H1 (cell line): Measurements from ENCODE around the gene SMU1.

Source experiments
- EP300 ChIP-seq, 2 experiments: IDR thresholded peaks; 1 replicate in 1 of 2; 2 replicates in 1 of 2; pipeline ENCODE4 v1.6.1; 2011 to 2012; ENCODE audit warnings: low read depth in 2 of 2, low read length in 2 of 2, mild to moderate bottlenecking in 2 of 2, borderline replicate concordance in 1 of 2, inconsistent platforms in 1 of 2, moderate library complexity in 1 of 2
- POLR2A ChIP-seq, 2 experiments: IDR thresholded peaks; 1 replicate in 1 of 2; 2 replicates in 1 of 2; pipeline ENCODE4 v1.6.1; 2011; ENCODE audit warnings: low read depth in 2 of 2, low read length in 2 of 2, mild to moderate bottlenecking in 2 of 2; ENCODE audit errors: control extremely low read depth in 1 of 2
- RFX5 ChIP-seq: IDR thresholded peaks from 2 replicates; pipeline ENCODE4 v1.6.1; 2011; ENCODE audit warnings: low read depth, low read length, improper control_type of control experiment, borderline replicate concordance
- RXRA ChIP-seq: IDR thresholded peaks from 2 replicates; pipeline ENCODE4 v1.6.1; 2011; ENCODE audit warnings: low read depth, mild to moderate bottlenecking, low read length, moderate library complexity; ENCODE audit not compliant: insufficient read depth
- SAP30 ChIP-seq: fragments of 300-600 bp; sonication (generic); IDR thresholded peaks from 2 replicates; pipeline ENCODE4 v1.7.1; 2012; ENCODE audit warnings: low read length, moderate library complexity, mild to moderate bottlenecking, inconsistent platforms; ENCODE audit not compliant: insufficient read depth, insufficient replicate concordance
- TEAD4 ChIP-seq: IDR thresholded peaks from 2 replicates; pipeline ENCODE4 v1.6.1; 2012; ENCODE audit warnings: low read depth, low read length, inconsistent platforms, mixed read lengths
- ZNF274 ChIP-seq: IDR thresholded peaks from 2 replicates; pipeline ENCODE4 v1.7.0; 2012; ENCODE audit warnings: low read length, borderline replicate concordance; ENCODE audit errors: extremely low read depth
- TF ChIP-seq, protein P1 (sequence below), 3 experiments: IDR thresholded peaks; 1 replicate in 2 of 3; 2 replicates in 1 of 3; pipeline versions ENCODE4 v1.5.1 to v1.6.1; 2011; ENCODE audit warnings: low read length in 3 of 3, mild to moderate bottlenecking in 3 of 3, inconsistent platforms in 2 of 3, low read depth in 1 of 3, moderate library complexity in 1 of 3; ENCODE audit not compliant: insufficient read depth in 1 of 3; ENCODE audit errors: control extremely low read depth in 1 of 3

DNA sequence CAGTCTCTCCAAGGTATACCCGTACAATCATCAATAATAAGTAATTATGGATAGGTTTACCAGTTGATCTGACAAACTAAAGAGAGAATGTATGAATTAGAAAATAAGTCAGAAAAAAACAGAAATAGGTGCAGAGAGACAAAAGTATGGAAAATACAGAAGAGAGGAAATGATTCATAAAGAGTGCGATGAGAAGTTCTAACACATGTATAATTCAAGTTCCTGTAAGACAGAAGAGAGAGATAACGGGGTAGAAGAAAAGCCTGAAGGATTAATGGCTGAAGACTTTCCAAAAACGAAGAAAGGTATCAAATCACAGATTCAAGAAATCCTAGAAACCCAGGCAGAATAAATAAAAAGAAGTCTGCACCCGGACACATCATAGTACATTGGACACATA, 16.2 kb upstream of the SMU1 start:
- TF ChIP-seq POLR2A (IDR thresholded peaks at IDR 0.05; ENCODE audit: control extremely low read depth in 1 of 2, low read depth in 2 of 2, low read length in 2 of 2) (no peak), RFX5 (no peak), ZNF274 (no peak), SAP30 (no peak), RXRA (no peak), TEAD4 (no peak), EP300 (IDR thresholded peaks at IDR 0.05; ENCODE audit: borderline replicate concordance in 1 of 2, low read depth in 2 of 2, low read length in 2 of 2) (no peak)
- TF ChIP-seq, protein P1, sequence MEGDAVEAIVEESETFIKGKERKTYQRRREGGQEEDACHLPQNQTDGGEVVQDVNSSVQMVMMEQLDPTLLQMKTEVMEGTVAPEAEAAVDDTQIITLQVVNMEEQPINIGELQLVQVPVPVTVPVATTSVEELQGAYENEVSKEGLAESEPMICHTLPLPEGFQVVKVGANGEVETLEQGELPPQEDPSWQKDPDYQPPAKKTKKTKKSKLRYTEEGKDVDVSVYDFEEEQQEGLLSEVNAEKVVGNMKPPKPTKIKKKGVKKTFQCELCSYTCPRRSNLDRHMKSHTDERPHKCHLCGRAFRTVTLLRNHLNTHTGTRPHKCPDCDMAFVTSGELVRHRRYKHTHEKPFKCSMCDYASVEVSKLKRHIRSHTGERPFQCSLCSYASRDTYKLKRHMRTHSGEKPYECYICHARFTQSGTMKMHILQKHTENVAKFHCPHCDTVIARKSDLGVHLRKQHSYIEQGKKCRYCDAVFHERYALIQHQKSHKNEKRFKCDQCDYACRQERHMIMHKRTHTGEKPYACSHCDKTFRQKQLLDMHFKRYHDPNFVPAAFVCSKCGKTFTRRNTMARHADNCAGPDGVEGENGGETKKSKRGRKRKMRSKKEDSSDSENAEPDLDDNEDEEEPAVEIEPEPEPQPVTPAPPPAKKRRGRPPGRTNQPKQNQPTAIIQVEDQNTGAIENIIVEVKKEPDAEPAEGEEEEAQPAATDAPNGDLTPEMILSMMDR (IDR thresholded peaks at IDR 0.05; ENCODE audit: control extremely low read depth in 1 of 3, insufficient read depth in 1 of 3, low read depth in 1 of 3, low read length in 3 of 3): no peak
